ENCODE results near the gene CTXN1. TPM values are rescaled to one million over a fixed set of nuclear protein-coding genes. Genes with fewer than 3 reads are reported as not detected.
"Not testable (repeated sequence)": the region's sequence is repeated elsewhere in the genome, so short reads cannot be mapped to it uniquely, and the experiment has no call there.

The CTXN1 gene
- total RNA-seq, 1 donor from 2014 or later, result 55.9 TPM

DNA sequence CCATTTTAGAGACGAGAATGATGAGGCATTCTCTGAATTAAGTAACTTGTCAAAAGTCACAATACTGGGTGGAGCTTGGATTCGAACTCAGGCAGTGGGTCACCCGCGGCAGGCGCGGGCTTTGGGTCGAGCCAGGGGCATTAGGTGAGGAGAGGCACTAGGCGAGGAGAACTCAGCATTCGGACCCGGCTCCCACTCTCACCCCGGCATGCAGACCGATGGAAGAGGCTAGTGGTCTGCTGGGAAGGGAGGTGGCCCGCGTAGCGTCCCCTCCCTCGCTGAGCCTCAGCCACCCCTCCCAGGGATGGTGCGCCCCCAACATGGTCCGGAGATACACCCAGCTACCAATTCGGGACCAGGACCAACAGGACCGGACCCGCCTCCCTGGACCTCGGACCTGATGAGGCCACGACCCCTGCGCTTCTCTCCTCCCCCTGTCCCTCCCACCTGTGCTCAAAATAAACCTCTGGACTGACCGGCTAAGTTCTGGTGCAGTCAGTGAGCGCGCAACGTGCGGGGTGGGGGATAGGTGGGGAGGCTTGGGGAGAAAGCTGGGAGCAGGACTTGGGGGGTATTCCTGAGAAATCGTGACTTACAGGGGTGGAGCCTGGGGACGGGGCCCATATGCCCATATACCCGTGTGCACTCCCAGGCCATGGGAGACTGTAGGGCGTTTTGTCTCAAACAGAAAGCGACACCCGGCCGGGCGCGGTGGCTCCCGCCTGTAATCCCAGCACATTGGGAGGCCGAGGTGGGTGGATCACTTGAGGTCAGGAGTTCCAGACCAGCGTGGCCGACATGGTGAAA, 7.1 kb downstream of the CTXN1 start:
- H3K9me3 ChIP-seq (ENCODE audit: insufficient read depth, low read depth, low read length), result no peaks in the 10 kb centered on the region
- H3K4me1 ChIP-seq (ENCODE audit: insufficient read depth, low read length), result peaks cover 30% of the 10 kb centered on the region
- FAIRE-seq (no peak), DNase-seq (ENCODE audit: low read depth) (no peak)
- Mint-ChIP-seq H3K4me1 (ENCODE audit: low read depth, unreplicated experiment) (peaks cover 3% of the 10 kb centered on the region), H3K9me3 (ENCODE audit: unreplicated experiment) (no peaks in the 10 kb centered on the region), H3K27ac (ENCODE audit: unreplicated experiment) (peak overlapping the region; percentile 53), H3K36me3 (ENCODE audit: low read depth, unreplicated experiment) (no peaks in the 10 kb centered on the region), H3K4me3 (ENCODE audit: unreplicated experiment) (peak overlapping the region; percentile 84), H3K27me3 (ENCODE audit: low read depth, unreplicated experiment) (peaks cover 13% of the 10 kb centered on the region)
- H4K20me1 ChIP-seq (ENCODE audit: insufficient read depth, low read length), result peaks cover 26% of the 10 kb centered on the region
- H2AFZ ChIP-seq (ENCODE audit: low read depth, low read length), result no peak overlapping the region
- H3K79me2 ChIP-seq (ENCODE audit: insufficient read depth, low read length), result peaks cover 6% of the 10 kb centered on the region
- no peak for TF ChIP-seq EZH2 (IDR thresholded peaks at IDR 0.05; ENCODE audit: insufficient read depth, low read length)
- TF ChIP-seq, protein P1, sequence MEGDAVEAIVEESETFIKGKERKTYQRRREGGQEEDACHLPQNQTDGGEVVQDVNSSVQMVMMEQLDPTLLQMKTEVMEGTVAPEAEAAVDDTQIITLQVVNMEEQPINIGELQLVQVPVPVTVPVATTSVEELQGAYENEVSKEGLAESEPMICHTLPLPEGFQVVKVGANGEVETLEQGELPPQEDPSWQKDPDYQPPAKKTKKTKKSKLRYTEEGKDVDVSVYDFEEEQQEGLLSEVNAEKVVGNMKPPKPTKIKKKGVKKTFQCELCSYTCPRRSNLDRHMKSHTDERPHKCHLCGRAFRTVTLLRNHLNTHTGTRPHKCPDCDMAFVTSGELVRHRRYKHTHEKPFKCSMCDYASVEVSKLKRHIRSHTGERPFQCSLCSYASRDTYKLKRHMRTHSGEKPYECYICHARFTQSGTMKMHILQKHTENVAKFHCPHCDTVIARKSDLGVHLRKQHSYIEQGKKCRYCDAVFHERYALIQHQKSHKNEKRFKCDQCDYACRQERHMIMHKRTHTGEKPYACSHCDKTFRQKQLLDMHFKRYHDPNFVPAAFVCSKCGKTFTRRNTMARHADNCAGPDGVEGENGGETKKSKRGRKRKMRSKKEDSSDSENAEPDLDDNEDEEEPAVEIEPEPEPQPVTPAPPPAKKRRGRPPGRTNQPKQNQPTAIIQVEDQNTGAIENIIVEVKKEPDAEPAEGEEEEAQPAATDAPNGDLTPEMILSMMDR (IDR thresholded peaks at IDR 0.05; ENCODE audit: insufficient read depth, low read depth, low read length), result no peak
- H3K27ac ChIP-seq (ENCODE audit: low read depth, low read length), result no peak overlapping the region
- H3K27me3 ChIP-seq (ENCODE audit: insufficient read depth, low read length), result peaks cover 22% of the 10 kb centered on the region
- no peak overlapping the region for H3K9ac ChIP-seq (ENCODE audit: low read length)
- H3K4me2 ChIP-seq (ENCODE audit: low read length), result peak overlapping the region; percentile 93
- peaks cover 3% of the 10 kb centered on the region for H3K36me3 ChIP-seq (ENCODE audit: insufficient read depth, low read length)
- no peak overlapping the region for H3K4me3 ChIP-seq (ENCODE audit: insufficient read depth, low read depth, low read length)

DNA sequence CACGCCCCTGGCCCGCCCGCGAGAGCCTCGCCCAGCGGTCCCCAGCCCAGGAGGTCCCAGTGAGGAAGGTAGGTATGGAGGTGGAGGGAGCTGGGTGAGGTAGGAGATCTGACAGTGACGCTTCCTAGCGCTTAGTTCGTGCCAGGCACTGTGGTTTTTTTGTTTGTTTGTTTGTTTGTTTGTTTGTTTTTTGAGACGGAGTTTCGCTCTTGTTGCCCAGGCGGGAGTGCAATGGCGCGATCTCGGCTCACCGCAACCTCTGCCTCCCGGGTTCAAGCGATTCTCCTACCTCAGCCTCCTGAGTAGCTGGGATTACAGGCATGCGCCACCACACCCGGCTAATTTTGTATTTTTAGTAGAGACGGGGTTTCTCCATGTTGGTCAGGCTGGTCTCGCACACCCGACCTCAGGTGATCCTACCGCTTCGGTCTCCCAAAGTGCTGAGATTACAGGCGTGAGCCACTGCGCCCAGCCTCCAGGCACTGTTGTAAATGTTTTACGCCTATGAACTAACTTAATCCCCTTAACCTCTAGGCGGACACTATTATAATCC, 7.8 kb downstream of the CTXN1 start:
- H3K4me1 Mint-ChIP-seq (ENCODE audit: low read depth, unreplicated experiment); H3K4me3 ChIP-seq (ENCODE audit: insufficient read depth, low read depth, low read length); H3K79me2 ChIP-seq (ENCODE audit: insufficient read depth, low read length); H3K36me3 ChIP-seq (ENCODE audit: insufficient read depth, low read length); DNase-seq (ENCODE audit: low read depth); H3K9me3 ChIP-seq (ENCODE audit: insufficient read depth, low read depth, low read length); FAIRE-seq; H3K36me3 Mint-ChIP-seq (ENCODE audit: low read depth, unreplicated experiment); H3K27ac ChIP-seq (ENCODE audit: low read depth, low read length); H3K9me3 Mint-ChIP-seq (ENCODE audit: unreplicated experiment); H3K9ac ChIP-seq (ENCODE audit: low read length): not testable (repeated sequence)
- Histone ChIP-seq H4K20me1 (ENCODE audit: insufficient read depth, low read length) (peaks cover 23% of the 10 kb centered on the region), H3K27me3 (ENCODE audit: insufficient read depth, low read length) (peaks cover 22% of the 10 kb centered on the region), H3K4me2 (ENCODE audit: low read length) (peak overlapping the region; percentile 78), H2AFZ (ENCODE audit: low read depth, low read length) (peak overlapping the region; percentile 24), H3K4me1 (ENCODE audit: insufficient read depth, low read length) (peaks cover 30% of the 10 kb centered on the region)
- H3K27ac Mint-ChIP-seq (ENCODE audit: unreplicated experiment), result peak overlapping the region; percentile 58
- peaks cover 13% of the 10 kb centered on the region for H3K27me3 Mint-ChIP-seq (ENCODE audit: low read depth, unreplicated experiment)
- H3K4me3 Mint-ChIP-seq (ENCODE audit: unreplicated experiment), result peak overlapping the region; percentile 71

DNA sequence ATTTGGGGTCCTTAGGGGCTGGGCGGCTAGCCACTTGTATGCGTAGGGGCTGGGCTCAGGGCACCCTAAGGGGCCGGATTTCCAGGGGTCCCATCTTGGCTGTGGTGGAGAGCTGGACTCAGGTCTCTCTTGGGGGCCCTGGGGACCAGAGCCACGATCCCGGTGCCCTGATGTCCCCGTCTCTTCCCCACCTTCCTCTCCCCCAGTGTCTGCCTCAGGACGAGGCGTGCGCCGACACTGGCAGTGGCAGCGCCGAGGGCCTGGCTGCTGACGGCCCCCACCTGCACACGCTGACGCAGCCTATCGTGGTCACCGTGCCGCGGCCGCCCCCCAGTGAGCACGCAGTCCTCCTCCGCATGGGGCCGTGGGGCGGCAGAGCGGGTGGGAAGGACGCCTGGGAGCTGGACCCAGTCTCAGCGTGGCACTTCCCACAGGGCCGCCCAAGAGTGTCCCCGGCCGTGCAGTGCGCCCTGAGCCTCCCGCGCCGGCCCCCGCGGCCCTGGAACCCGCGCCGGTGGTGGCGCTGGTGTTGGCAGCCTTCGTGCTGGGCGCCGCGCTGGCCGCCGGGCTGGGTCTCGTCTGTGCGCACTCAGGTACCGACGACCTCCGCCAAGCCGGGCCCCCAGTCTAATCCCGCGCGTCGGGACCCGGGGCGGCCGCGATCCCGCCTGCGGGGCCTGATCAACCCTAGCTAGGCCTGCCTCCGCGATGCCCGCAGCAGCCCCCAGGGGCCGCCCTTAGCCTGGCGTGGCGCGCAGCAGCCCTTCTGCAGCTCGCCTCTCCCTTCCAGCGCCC, 8.5 kb downstream of the CTXN1 start:
- peak overlapping the region; percentile 66 for H2AFZ ChIP-seq (ENCODE audit: low read depth, low read length)
- H3K79me2 ChIP-seq (ENCODE audit: insufficient read depth, low read length), result peaks cover 6% of the 10 kb centered on the region
- H3K4me2 ChIP-seq (ENCODE audit: low read length), result peak overlapping the region; percentile 78
- no peaks in the 10 kb centered on the region for H3K36me3 Mint-ChIP-seq (ENCODE audit: low read depth, unreplicated experiment)
- H3K4me1 ChIP-seq (ENCODE audit: insufficient read depth, low read length), result peaks cover 30% of the 10 kb centered on the region
- H3K27me3 Mint-ChIP-seq (ENCODE audit: low read depth, unreplicated experiment), result peaks cover 13% of the 10 kb centered on the region
- H4K20me1 ChIP-seq (ENCODE audit: insufficient read depth, low read length), result peaks cover 17% of the 10 kb centered on the region
- H3K4me3 Mint-ChIP-seq (ENCODE audit: unreplicated experiment), result peak overlapping the region; percentile 83
- H3K27ac ChIP-seq (ENCODE audit: low read depth, low read length), result no peak overlapping the region
- H3K36me3 ChIP-seq (ENCODE audit: insufficient read depth, low read length), result no peaks in the 10 kb centered on the region
- no peak overlapping the region for H3K4me3 ChIP-seq (ENCODE audit: insufficient read depth, low read depth, low read length)
- H3K9me3 ChIP-seq (ENCODE audit: insufficient read depth, low read depth, low read length), result no peaks in the 10 kb centered on the region
- FAIRE-seq (no peak), DNase-seq (ENCODE audit: low read depth) (peak; percentile 19)
- H3K4me1 Mint-ChIP-seq (ENCODE audit: low read depth, unreplicated experiment), result peaks cover 3% of the 10 kb centered on the region
- peaks cover 22% of the 10 kb centered on the region for H3K27me3 ChIP-seq (ENCODE audit: insufficient read depth, low read length)
- no peaks in the 10 kb centered on the region for H3K9me3 Mint-ChIP-seq (ENCODE audit: unreplicated experiment)
- no peak overlapping the region for H3K27ac Mint-ChIP-seq (ENCODE audit: unreplicated experiment)
- TF ChIP-seq EZH2 (IDR thresholded peaks at IDR 0.05; ENCODE audit: insufficient read depth, low read length), result peak; percentile 80
- TF ChIP-seq, protein P1 (IDR thresholded peaks at IDR 0.05; ENCODE audit: insufficient read depth, low read depth, low read length), result peak; percentile 10
- H3K9ac ChIP-seq (ENCODE audit: low read length), result no peak overlapping the region
